ENCODE results near the gene SLC19A1.

Gene SLC19A1

GRCh38 chr21:45588086-45588825 lies 46.0 kb upstream of the SLC19A1 start:
- H3K4me3 ChIP-seq (ENCODE audit: low read length), result no peak overlapping the region
- DNase-seq (ENCODE audit: low read depth), result no peak
- TF ChIP-seq CTCF (conservative IDR thresholded peaks at IDR 0.05; ENCODE audit: low read depth, low read length), result no peak

GRCh38 chr21:45586289-45586858 lies 44.1 kb upstream of the SLC19A1 start:
- DNase-seq (ENCODE audit: low read depth), result no peak
- TF ChIP-seq CTCF (conservative IDR thresholded peaks at IDR 0.05; ENCODE audit: low read depth, low read length), result no peak
- H3K4me3 ChIP-seq (ENCODE audit: low read length), result no peak overlapping the region

GRCh38 chr21:45584786-45585185 lies 42.5 kb upstream of the SLC19A1 start:
- DNase-seq (ENCODE audit: low read depth), result no peak
- no peak overlapping the region for H3K4me3 ChIP-seq (ENCODE audit: low read length)
- TF ChIP-seq CTCF (conservative IDR thresholded peaks at IDR 0.05; ENCODE audit: low read depth, low read length), result no peak

GRCh38 chr21:45583831-45584509 lies 41.7 kb upstream of the SLC19A1 start:
- TF ChIP-seq CTCF (conservative IDR thresholded peaks at IDR 0.05; ENCODE audit: low read depth, low read length), result no peak
- no peak overlapping the region for H3K4me3 ChIP-seq (ENCODE audit: low read length)
- DNase-seq (ENCODE audit: low read depth), result no peak

- DNase-seq (ENCODE audit: low read depth), result no peak
- H3K4me3 ChIP-seq (ENCODE audit: low read length), result no peak overlapping the region
- no peak for TF ChIP-seq CTCF (conservative IDR thresholded peaks at IDR 0.05; ENCODE audit: low read depth, low read length)
Observed at GRCh38 chr21:45582128-45582527, 39.9 kb upstream of the SLC19A1 start.

- H3K4me3 ChIP-seq (ENCODE audit: low read length), result no peak overlapping the region
- DNase-seq (ENCODE audit: low read depth), result no peak
- TF ChIP-seq CTCF (conservative IDR thresholded peaks at IDR 0.05; ENCODE audit: low read depth, low read length), result no peak
Observed at GRCh38 chr21:45581322-45581712, 39.1 kb upstream of the SLC19A1 start.

Measured in retinal pigment epithelial cell (primary cell).